ENCODE results near the gene ARHGAP45. TPM values are rescaled to one million over a fixed set of nuclear protein-coding genes. Genes with fewer than 3 reads are reported as not detected.

The ARHGAP45 gene
- total RNA-seq, 4 donors from 2014 or later, result 28.4 to 66.9 (median 38.6) TPM

DNA sequence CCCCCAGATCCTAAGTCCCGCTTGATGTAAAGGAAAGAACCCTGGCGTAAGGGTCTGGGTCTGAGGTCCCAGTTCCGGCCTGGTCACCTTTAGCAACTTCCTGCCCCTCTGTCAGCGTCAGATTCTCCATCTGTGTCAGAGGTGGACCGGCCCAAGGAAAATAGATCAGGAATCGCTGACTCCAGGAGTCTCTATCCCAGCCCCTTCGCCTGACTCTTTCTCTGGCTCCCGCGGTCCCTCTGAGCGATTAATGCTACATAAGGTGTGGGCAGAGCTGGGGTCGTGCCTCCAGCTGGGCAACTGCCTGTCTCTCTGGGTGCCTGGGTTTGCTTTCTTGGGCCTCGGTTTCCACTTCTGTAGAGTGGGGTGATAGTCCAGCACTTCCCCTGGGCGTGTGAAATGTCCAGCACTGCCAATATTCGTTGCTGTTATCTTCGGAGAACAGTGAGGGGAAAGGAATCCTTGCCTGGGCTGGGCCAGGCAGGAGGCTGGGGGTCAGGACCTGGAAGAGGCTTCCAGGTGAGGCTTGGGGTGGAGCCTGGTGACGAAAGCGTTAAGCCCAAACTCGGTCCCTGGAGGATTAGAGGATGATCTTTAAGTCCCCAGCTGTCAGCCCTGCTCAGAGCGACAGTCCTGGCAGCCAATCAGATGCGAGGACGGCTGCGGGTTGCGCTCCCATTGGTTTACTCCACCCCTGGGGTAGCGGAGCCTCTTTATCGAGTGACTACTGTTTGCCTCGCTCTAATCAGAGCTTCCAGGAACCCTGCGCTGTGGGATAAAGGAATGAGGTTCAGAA, 26.3 kb upstream of the ARHGAP45 start:
- Histone ChIP-seq H3K27ac (peak overlapping the region in 3 of 4 donors; percentile 39 to 70 (median 40)), H3K27me3 (peaks cover 0 to 25% of the 10 kb centered on the region in 2 donors), H3K36me3 (peaks cover 0 to 22% (median 0%) of the 10 kb centered on the region in 3 donors), H3K4me3 (peak overlapping the region; percentile 28 to 59 (median 55)), H3K9me3 (no peaks in the 10 kb centered on the region), H3K4me1 (peaks cover 0 to 55% (median 25%) of the 10 kb centered on the region in 4 donors)
- 3 to 6% methylated on average over 16 to 23 of the region's 27 CpGs for WGBS, 2 donors
- TF ChIP-seq EP300 (IDR thresholded peaks at IDR 0.05) (no peak), POLR2A (IDR thresholded peaks at IDR 0.05) (no peak)
- TF ChIP-seq, protein P1, sequence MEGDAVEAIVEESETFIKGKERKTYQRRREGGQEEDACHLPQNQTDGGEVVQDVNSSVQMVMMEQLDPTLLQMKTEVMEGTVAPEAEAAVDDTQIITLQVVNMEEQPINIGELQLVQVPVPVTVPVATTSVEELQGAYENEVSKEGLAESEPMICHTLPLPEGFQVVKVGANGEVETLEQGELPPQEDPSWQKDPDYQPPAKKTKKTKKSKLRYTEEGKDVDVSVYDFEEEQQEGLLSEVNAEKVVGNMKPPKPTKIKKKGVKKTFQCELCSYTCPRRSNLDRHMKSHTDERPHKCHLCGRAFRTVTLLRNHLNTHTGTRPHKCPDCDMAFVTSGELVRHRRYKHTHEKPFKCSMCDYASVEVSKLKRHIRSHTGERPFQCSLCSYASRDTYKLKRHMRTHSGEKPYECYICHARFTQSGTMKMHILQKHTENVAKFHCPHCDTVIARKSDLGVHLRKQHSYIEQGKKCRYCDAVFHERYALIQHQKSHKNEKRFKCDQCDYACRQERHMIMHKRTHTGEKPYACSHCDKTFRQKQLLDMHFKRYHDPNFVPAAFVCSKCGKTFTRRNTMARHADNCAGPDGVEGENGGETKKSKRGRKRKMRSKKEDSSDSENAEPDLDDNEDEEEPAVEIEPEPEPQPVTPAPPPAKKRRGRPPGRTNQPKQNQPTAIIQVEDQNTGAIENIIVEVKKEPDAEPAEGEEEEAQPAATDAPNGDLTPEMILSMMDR (IDR thresholded peaks at IDR 0.05), result no peak
- DNase-seq (ENCODE audit: low spot score in 2 of 2), result peak; percentile 57 to 80

DNA sequence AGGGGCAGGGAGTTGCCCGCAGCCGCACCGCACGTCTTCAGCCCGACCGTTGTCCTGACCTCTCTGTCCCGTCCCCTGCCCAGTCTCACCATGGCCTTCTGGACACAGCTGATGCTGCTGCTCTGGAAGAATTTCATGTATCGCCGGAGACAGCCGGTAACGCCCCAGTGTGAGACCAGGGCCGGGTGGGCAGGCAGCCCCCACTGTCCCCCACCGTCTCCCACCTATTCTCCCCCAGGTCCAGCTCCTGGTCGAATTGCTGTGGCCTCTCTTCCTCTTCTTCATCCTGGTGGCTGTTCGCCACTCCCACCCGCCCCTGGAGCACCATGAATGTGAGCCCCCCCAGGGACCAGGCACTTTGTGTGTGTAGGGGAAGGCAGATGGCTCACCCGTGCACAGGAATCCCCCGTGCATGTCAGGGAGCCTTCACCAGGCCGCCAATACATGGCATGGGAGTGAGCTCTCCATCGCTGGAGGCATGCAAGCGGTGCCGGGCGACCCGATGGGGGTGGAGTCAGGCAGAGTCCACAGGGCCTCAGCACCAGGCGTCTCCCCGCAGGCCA, 25.6 kb upstream of the ARHGAP45 start:
- no peak for TF ChIP-seq EP300 (IDR thresholded peaks at IDR 0.05)
- TF ChIP-seq POLR2A (IDR thresholded peaks at IDR 0.05), result no peak
- TF ChIP-seq, protein P1 (IDR thresholded peaks at IDR 0.05), result no peak
- Histone ChIP-seq H3K36me3 (peaks cover 0 to 15% (median 0%) of the 10 kb centered on the region in 3 donors), H3K27me3 (peaks cover 0 to 25% of the 10 kb centered on the region in 2 donors), H3K4me3 (peak overlapping the region in 3 of 4 donors; percentile 15 to 59 (median 56)), H3K4me1 (peaks cover 0 to 55% (median 25%) of the 10 kb centered on the region in 4 donors), H3K27ac (peak overlapping the region in 2 of 4 donors; percentile 26 to 39), H3K9me3 (no peaks in the 10 kb centered on the region)
- DNase-seq (ENCODE audit: low spot score in 2 of 2), result no peak
- WGBS, 2 donors, result 25 to 31% methylated on average over 19 to 25 of the region's 26 CpGs

DNA sequence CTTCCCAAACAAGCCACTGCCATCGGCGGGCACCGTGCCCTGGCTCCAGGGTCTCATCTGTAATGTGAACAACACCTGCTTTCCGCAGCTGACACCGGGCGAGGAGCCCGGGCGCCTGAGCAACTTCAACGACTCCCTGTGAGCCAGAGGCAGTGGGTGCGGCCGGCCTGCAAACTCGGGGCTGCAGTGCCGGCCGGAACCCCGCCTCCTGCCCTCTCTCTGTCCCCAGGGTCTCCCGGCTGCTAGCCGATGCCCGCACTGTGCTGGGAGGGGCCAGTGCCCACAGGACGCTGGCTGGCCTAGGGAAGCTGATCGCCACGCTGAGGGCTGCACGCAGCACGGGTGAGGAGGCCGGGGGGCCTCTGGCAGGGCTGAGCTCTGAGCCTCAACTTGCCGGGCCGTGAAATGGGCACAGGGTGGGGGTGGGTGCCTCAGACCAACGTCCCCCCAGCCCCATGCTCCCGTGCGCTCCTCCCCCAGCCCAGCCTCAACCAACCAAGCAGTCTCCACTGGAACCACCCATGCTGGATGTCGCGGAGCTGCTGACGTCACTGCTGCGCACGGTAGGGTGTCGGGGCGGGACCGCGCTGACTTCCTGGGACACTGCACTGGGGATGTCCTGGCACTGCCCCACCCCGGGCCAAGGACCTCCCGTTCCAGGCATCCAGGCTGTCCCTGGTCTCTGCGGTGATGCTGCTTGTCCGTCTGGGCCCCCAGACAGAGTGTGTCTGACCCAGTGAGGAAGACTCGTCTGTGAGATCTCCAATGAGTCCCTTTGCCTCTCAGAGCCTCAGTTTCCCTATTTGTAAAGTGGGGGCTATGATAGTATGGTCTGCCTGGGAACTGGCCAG, 24.9 kb upstream of the ARHGAP45 start:
- peaks cover 0 to 55% (median 25%) of the 10 kb centered on the region in 4 donors for H3K4me1 ChIP-seq
- WGBS, 2 donors, result 45 to 70% methylated on average over 9 to 36 of the region's 43 CpGs
- H3K9me3 ChIP-seq, result no peaks in the 10 kb centered on the region
- TF ChIP-seq, protein P1 (IDR thresholded peaks at IDR 0.05), result no peak
- TF ChIP-seq EP300 (IDR thresholded peaks at IDR 0.05) (no peak), POLR2A (IDR thresholded peaks at IDR 0.05) (no peak)
- no peak overlapping the region for H3K4me3 ChIP-seq
- peak overlapping the region in 2 of 4 donors; percentile 24 to 26 for H3K27ac ChIP-seq
- DNase-seq (ENCODE audit: low spot score in 2 of 2), result no peak
- H3K27me3 ChIP-seq, result peaks cover 0 to 25% of the 10 kb centered on the region in 2 donors
- peaks cover 0 to 8% (median 0%) of the 10 kb centered on the region in 3 donors for H3K36me3 ChIP-seq

DNA sequence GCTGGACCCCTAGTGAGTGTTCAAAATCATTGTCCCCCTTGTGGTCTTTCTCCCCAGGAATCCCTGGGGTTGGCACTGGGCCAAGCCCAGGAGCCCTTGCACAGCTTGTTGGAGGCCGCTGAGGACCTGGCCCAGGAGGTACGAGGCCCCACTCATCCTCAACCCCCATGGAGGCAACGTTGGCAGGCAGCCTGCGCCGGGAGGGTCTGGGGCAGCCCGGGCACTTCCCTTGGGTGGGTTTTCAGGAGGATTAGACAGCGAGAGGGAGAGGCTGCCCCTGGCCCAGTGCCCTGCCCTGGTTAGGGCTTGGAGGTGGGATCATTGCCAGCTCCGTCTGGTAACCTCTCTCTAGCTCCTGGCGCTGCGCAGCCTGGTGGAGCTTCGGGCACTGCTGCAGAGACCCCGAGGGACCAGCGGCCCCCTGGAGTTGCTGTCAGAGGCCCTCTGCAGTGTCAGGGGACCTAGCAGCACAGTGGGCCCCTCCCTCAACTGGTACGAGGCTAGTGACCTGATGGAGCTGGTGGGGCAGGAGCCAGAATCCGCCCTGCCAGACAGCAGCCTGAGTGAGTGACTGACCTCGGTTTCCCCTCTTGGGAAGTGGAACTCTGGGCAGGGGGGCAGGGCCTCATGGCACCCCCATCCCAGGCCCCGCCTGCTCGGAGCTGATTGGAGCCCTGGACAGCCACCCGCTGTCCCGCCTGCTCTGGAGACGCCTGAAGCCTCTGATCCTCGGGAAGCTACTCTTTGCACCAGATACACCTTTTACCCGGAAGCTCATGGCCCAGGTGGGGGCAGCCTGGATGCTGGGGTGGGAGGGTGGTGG, 24.1 kb upstream of the ARHGAP45 start:
- Histone ChIP-seq H3K4me3 (no peak overlapping the region), H3K36me3 (no peaks in the 10 kb centered on the region), H3K27ac (peak overlapping the region in 1 of 4 donors; percentile 24), H3K27me3 (peaks cover 0 to 25% of the 10 kb centered on the region in 2 donors), H3K4me1 (peaks cover 0 to 52% (median 25%) of the 10 kb centered on the region in 4 donors), H3K9me3 (no peaks in the 10 kb centered on the region)
- TF ChIP-seq POLR2A (IDR thresholded peaks at IDR 0.05), result no peak
- TF ChIP-seq EP300 (IDR thresholded peaks at IDR 0.05), result no peak
- TF ChIP-seq, protein P1 (IDR thresholded peaks at IDR 0.05), result no peak
- no peak for DNase-seq (ENCODE audit: low spot score in 2 of 2)
- 43 to 46% methylated on average over 23 of the region's 23 CpGs for WGBS, 2 donors

All from tibial nerve (tissue), 4 donors.